ENCODE measurements around the gene VSIG1.

- TF ChIP-seq MAX (IDR thresholded peaks at IDR 0.05; ENCODE audit: low read depth): no peak
- no peak for TF ChIP-seq NFIC (IDR thresholded peaks at IDR 0.05; ENCODE audit: borderline replicate concordance)
- no peak for TF ChIP-seq TAF1 (IDR thresholded peaks at IDR 0.05; ENCODE audit: borderline replicate concordance, low read depth, low read length)
- no peak for TF ChIP-seq MXI1 (IDR thresholded peaks at IDR 0.05; ENCODE audit: low read depth, low read length)
Measured at GRCh38 chrX:108020631-108021030, 24.2 kb upstream of the VSIG1 start.

Data from SK-N-SH (cell line).